ENCODE data around the gene TLX3.

The TLX3 gene

GRCh38 chr5:171306781-171307591, 2.1 kb upstream of the TLX3 start:
- DNase-seq: no peak

GRCh38 chr5:171307789-171308452, 1.1 kb upstream of the TLX3 start:
- no peak for DNase-seq

GRCh38 chr5:171309276-171310211, 496 bp downstream of the TLX3 start:
- DNase-seq: no peak

GRCh38 chr5:171310212-171310818, 1.3 kb downstream of the TLX3 start:
- DNase-seq: no peak

- no peak for DNase-seq
These were observed 1.8 kb downstream of the TLX3 start for GRCh38 chr5:171310819-171311321.

- DNase-seq: no peak
These were observed 2.5 kb downstream of the TLX3 start for GRCh38 chr5:171311322-171312077.

GRCh38 chr5:171312129-171312974, 3.3 kb downstream of the TLX3 start:
- no peak for DNase-seq

GRCh38 chr5:171313481-171314206, 4.6 kb downstream of the TLX3 start:
- DNase-seq: no peak

GRCh38 chr5:171314728-171315385, 5.8 kb downstream of the TLX3 start:
- DNase-seq: no peak

GRCh38 chr5:171315386-171315891, 6.4 kb downstream of the TLX3 start:
- DNase-seq: no peak

- no peak for DNase-seq
These were observed 6.8 kb downstream of the TLX3 start for GRCh38 chr5:171315925-171316257.

- DNase-seq: no peak
These were observed 7.4 kb downstream of the TLX3 start for GRCh38 chr5:171316258-171317121.

GRCh38 chr5:171317230-171317629, 8.2 kb downstream of the TLX3 start:
- no peak for DNase-seq

GRCh38 chr5:171318026-171318425, 9.0 kb downstream of the TLX3 start:
- no peak for DNase-seq

GRCh38 chr5:171321447-171321846, 12.4 kb downstream of the TLX3 start:
- DNase-seq: no peak

GRCh38 chr5:171322527-171322926, 13.5 kb downstream of the TLX3 start:
- DNase-seq: no peak

GRCh38 chr5:171323007-171323406, 14.0 kb downstream of the TLX3 start:
- DNase-seq: no peak

GRCh38 chr5:171323806-171324632, 15.0 kb downstream of the TLX3 start:
- DNase-seq: no peak
